NCI-H510A (cell line): Measurements from ENCODE around the gene GPR52.

Experiments used
- DNase-seq: peaks from one replicate; lab custom pipeline; 2025; lab: John Stamatoyannopoulos, UW

Gene GPR52

GRCh38 chr1:174466607-174467006, 18.8 kb downstream of the GPR52 start:
- no peak for DNase-seq

GRCh38 chr1:174469052-174469451, 21.3 kb downstream of the GPR52 start:
- no peak for DNase-seq

- no peak for DNase-seq
Measured at GRCh38 chr1:174469687-174470086, 21.9 kb downstream of the GPR52 start.

GRCh38 chr1:174479281-174479680, 31.5 kb downstream of the GPR52 start:
- DNase-seq, result no peak

GRCh38 chr1:174480324-174480723, 32.6 kb downstream of the GPR52 start:
- no peak for DNase-seq

GRCh38 chr1:174491606-174492005, 43.8 kb downstream of the GPR52 start:
- no peak for DNase-seq

- no peak for DNase-seq
Measured at GRCh38 chr1:174497478-174497877, 49.7 kb downstream of the GPR52 start.
